ENCODE data around the gene ELOVL7. TPM values are rescaled to one million over a fixed set of nuclear protein-coding genes. Genes with fewer than 3 reads are reported as not detected.

ELOVL7 gene
- total and polyA plus RNA-seq, 4 donors, result 0.21 to 2.3 (median 0.76) TPM

- DNase-seq (ENCODE audit: low spot score), result no peak
- 86% methylated on average over 2 of the region's 2 CpGs for WGBS
- TF ChIP-seq ZBTB33 (IDR thresholded peaks at IDR 0.05), result no peak
- no peak for TF ChIP-seq RXRA (IDR thresholded peaks at IDR 0.05)
- no peak for TF ChIP-seq MAX (IDR thresholded peaks at IDR 0.05)
- no peak for TF ChIP-seq HNF4A (conservative IDR thresholded peaks at IDR 0.05)
- no peak for TF ChIP-seq ATF3 (IDR thresholded peaks at IDR 0.05)
- TF ChIP-seq HNF4G (IDR thresholded peaks at IDR 0.05), result no peak
- TF ChIP-seq REST (IDR thresholded peaks at IDR 0.05), result no peak
- TF ChIP-seq CTCF (IDR thresholded peaks at IDR 0.05; ENCODE audit: low read depth, low read length, missing input control), result no peak
- no peak for TF ChIP-seq RAD21 (IDR thresholded peaks at IDR 0.05)
- TF ChIP-seq GABPA (IDR thresholded peaks at IDR 0.05 in 1 of 2, conservative IDR thresholded peaks at IDR 0.05 in 1 of 2), result no peak
- TF ChIP-seq EGR1 (IDR thresholded peaks at IDR 0.05; ENCODE audit: low read depth in 2 of 2), result no peak
- no peak for TF ChIP-seq YY1 (IDR thresholded peaks at IDR 0.05)
- no peak for TF ChIP-seq FOXA1 (IDR thresholded peaks at IDR 0.05)
- TF ChIP-seq NR2F2 (IDR thresholded peaks at IDR 0.05), result no peak
- no peaks in the 10 kb centered on the region for H3K4me1 ChIP-seq (ENCODE audit: control insufficient read depth in 4 of 4, insufficient read depth in 4 of 4, low read length in 3 of 4)
- H3K9ac ChIP-seq (ENCODE audit: low read depth in 1 of 2, low read length in 2 of 2), result no peak overlapping the region
- H3K9me3 ChIP-seq (ENCODE audit: control insufficient read depth in 4 of 4, low read length in 3 of 4), result no peaks in the 10 kb centered on the region
- H3K4me3 ChIP-seq (ENCODE audit: low read depth in 1 of 3, low read length in 3 of 3), result no peak overlapping the region
- peaks cover 0 to 5% (median 0%) of the 10 kb centered on the region in 4 donors for H3K27me3 ChIP-seq (ENCODE audit: control insufficient read depth in 4 of 4, insufficient read depth in 4 of 4, low read length in 3 of 4)
- no peak overlapping the region for H3K27ac ChIP-seq (ENCODE audit: low read depth in 1 of 2, low read length in 2 of 2)
- H3K36me3 ChIP-seq (ENCODE audit: control insufficient read depth in 4 of 4, insufficient read depth in 3 of 4, low read depth in 1 of 4, low read length in 3 of 4), result no peaks in the 10 kb centered on the region
These were observed 21.8 kb downstream of the ELOVL7 start for GRCh38 chr5:60822285-60822556.

- no peak overlapping the region for H3K9ac ChIP-seq (ENCODE audit: low read depth in 1 of 2, low read length in 2 of 2)
- H3K4me1 ChIP-seq (ENCODE audit: control insufficient read depth in 4 of 4, insufficient read depth in 4 of 4, low read length in 3 of 4), result no peaks in the 10 kb centered on the region
- DNase-seq (ENCODE audit: low spot score), result no peak
- no peaks in the 10 kb centered on the region for H3K36me3 ChIP-seq (ENCODE audit: control insufficient read depth in 4 of 4, insufficient read depth in 3 of 4, low read depth in 1 of 4, low read length in 3 of 4)
- WGBS, result 95% methylated on average over 4 of the region's 4 CpGs
- H3K4me3 ChIP-seq (ENCODE audit: low read depth in 1 of 3, low read length in 3 of 3), result no peak overlapping the region
- peaks cover 0 to 3% (median 0%) of the 10 kb centered on the region in 4 donors for H3K27me3 ChIP-seq (ENCODE audit: control insufficient read depth in 4 of 4, insufficient read depth in 4 of 4, low read length in 3 of 4)
- no peak overlapping the region for H3K27ac ChIP-seq (ENCODE audit: low read depth in 1 of 2, low read length in 2 of 2)
- TF ChIP-seq ATF3 (IDR thresholded peaks at IDR 0.05) (no peak), HNF4G (IDR thresholded peaks at IDR 0.05) (no peak), FOXA1 (IDR thresholded peaks at IDR 0.05) (no peak), RXRA (IDR thresholded peaks at IDR 0.05) (no peak), REST (IDR thresholded peaks at IDR 0.05) (no peak), EGR1 (IDR thresholded peaks at IDR 0.05; ENCODE audit: low read depth in 2 of 2) (no peak), YY1 (IDR thresholded peaks at IDR 0.05) (no peak), CTCF (IDR thresholded peaks at IDR 0.05; ENCODE audit: low read depth, low read length, missing input control) (no peak)
- H3K9me3 ChIP-seq (ENCODE audit: control insufficient read depth in 4 of 4, low read length in 3 of 4), result no peaks in the 10 kb centered on the region
These were observed 22.4 kb downstream of the ELOVL7 start for GRCh38 chr5:60821488-60822284.
